Esophagus (tissue), 2 donors: Measurements from ENCODE around the gene ANKRD44. TPM values are rescaled to one million over a fixed set of nuclear protein-coding genes. Genes with fewer than 3 reads are reported as not detected.
"Not testable (repeated sequence)": the region's sequence is repeated elsewhere in the genome, so short reads cannot be mapped to it uniquely, and the experiment has no call there.

Experiments
- H3K27ac ChIP-seq, 2 donors: one replicate each; pipeline ENCODE4 v1.5.1; 2013; ENCODE audit warnings: low read depth in 2 of 2, mild to moderate bottlenecking in 2 of 2, inconsistent platforms in 1 of 2, low read length in 1 of 2, moderate library complexity in 1 of 2
- H3K27me3 ChIP-seq, 2 donors: one replicate each; pipeline ENCODE4 v1.6.1; 2013; ENCODE audit warnings: low read length in 2 of 2, control low read depth in 1 of 2, mild to moderate bottlenecking in 1 of 2; ENCODE audit not compliant: insufficient read depth in 2 of 2, control insufficient read depth in 1 of 2
- H3K36me3 ChIP-seq, 2 donors: one replicate each; pipeline ENCODE4 v1.6.1; 2013; ENCODE audit warnings: low read length in 1 of 2; ENCODE audit not compliant: control insufficient read depth in 2 of 2, insufficient read depth in 2 of 2
- H3K4me1 ChIP-seq, 2 donors: one replicate each; pipeline ENCODE4 v1.6.1; 2013; ENCODE audit warnings: low read length in 1 of 2; ENCODE audit not compliant: control insufficient read depth in 2 of 2, insufficient read depth in 2 of 2
- H3K4me3 ChIP-seq, 2 donors: one replicate each; pipeline ENCODE4 v1.5.1; 2013; ENCODE audit warnings: low read length in 2 of 2, mild to moderate bottlenecking in 2 of 2, low read depth in 1 of 2, moderate library complexity in 1 of 2
- H3K9me3 ChIP-seq, 2 donors: one replicate each; pipeline ENCODE4 v1.6.1; 2013; ENCODE audit warnings: mild to moderate bottlenecking in 2 of 2, low read depth in 1 of 2, low read length in 1 of 2, moderate library complexity in 1 of 2; ENCODE audit not compliant: control insufficient read depth in 2 of 2, insufficient read depth in 1 of 2
- WGBS, 2 donors: extraction: QIAGEN DNeasy Blood & Tissue Kit; methylation state at CpG; one replicate each; pipeline ENCODE4 v1.1.7; 2013; 5-methylcytosine and 5-hydroxymethylcytosine counted together
- polyA plus RNA-seq, 2 donors: library from polyadenylated mRNA; stranded (reverse); fragments of 200-250 nt; gene quantifications; one replicate each; pipeline ENCODE4 v1.2.3, GENCODE V29; 2013
- donor health status: healthy with polysubstance abuse.
- donor health status: Bipolar disorder and iron deficiency.

The ANKRD44 gene
- polyA plus RNA-seq, 2 donors: 1.1 to 1.5 TPM

GRCh38 chr2:197345846-197346370 is 35.3 kb upstream of the ANKRD44 start:
- H3K27ac ChIP-seq: no peak overlapping the region
- 82 to 89% methylated on average over 5 of the region's 5 CpGs for WGBS, 2 donors

GRCh38 chr2:197343968-197344367 is 33.4 kb upstream of the ANKRD44 start:
- not testable (repeated sequence) for H3K4me1 ChIP-seq, H3K27me3 ChIP-seq, H3K9me3 ChIP-seq, H3K27ac ChIP-seq, H3K4me3 ChIP-seq, H3K36me3 ChIP-seq
- WGBS, 2 donors: 78 to 81% methylated on average over 5 of the region's 5 CpGs

More at GRCh38 chr2:197345846-197346370, 35.3 kb upstream of the ANKRD44 start:
- no peaks in the 10 kb centered on the region for H3K4me1 ChIP-seq
- H3K36me3 ChIP-seq: no peaks in the 10 kb centered on the region
- no peak overlapping the region for H3K4me3 ChIP-seq
- no peaks in the 10 kb centered on the region for H3K27me3 ChIP-seq
- H3K9me3 ChIP-seq: no peaks in the 10 kb centered on the region

DNA sequence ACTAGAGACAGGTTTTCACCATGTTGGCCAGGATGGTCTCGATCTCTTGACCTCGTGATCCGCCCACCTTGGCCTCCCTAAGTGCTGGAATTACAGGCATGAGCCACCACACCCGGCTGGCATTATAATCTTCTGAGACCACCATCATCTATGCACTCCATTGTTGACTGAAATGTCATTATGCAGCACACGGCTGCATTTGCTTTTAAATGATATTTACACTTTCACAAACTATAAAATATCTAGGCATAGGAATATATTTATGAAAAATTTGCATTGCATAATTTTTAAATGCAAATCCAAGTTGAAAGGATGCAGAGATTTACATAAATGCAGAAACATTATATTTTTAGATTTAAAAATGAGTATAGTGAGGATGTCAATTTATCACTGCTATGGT is 30.0 kb upstream of the ANKRD44 start:
- H3K4me1 ChIP-seq: no peaks in the 10 kb centered on the region
- no peaks in the 10 kb centered on the region for H3K9me3 ChIP-seq
- WGBS, 2 donors: 89 to 93% methylated on average over 5 of the region's 5 CpGs
- no peak overlapping the region for H3K4me3 ChIP-seq
- no peaks in the 10 kb centered on the region for H3K36me3 ChIP-seq
- H3K27ac ChIP-seq: no peak overlapping the region
- H3K27me3 ChIP-seq: no peaks in the 10 kb centered on the region

DNA sequence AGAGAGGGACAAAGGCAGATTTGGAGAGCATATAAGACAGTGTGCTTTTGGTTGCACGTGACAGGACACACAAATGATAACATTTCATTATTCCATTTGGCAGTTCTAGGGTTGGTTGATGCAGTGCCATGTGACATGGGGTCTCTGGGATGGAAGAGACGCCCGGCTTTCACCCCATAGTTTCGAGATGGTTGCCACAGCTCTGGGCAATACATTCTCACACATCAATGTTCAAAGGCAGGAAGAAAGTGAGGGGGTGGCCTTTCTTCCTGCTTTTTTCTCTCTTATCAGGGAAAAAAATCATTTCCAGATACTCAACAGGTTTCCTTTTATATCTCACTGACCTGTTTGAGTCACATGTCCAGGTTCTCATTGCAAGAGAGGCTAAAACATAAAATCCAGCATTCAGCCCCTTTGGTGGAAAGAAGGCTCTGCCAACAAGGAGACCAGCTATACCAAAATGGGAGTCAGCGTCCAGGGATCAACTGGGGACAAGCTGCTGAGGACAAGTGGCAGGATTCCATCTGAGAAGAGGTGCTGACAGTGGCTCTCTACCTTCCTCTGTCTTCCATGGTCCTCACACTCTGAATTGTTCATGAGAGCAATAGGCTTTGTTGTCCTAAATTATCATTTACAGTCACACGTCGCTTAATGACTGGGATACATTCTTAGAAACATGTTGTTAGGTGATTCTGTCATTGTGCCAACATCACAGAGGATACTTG is 29.1 kb upstream of the ANKRD44 start:
- WGBS, 2 donors: 66 to 70% methylated on average over 7 of the region's 7 CpGs
- no peaks in the 10 kb centered on the region for H3K36me3 ChIP-seq
- H3K27ac ChIP-seq: no peak overlapping the region
- H3K4me1 ChIP-seq: no peaks in the 10 kb centered on the region
- no peaks in the 10 kb centered on the region for H3K9me3 ChIP-seq
- H3K4me3 ChIP-seq: no peak overlapping the region
- H3K27me3 ChIP-seq: no peaks in the 10 kb centered on the region

GRCh38 chr2:197339016-197339415 is 28.4 kb upstream of the ANKRD44 start:
- Histone ChIP-seq H3K27me3 (no peaks in the 10 kb centered on the region), H3K4me1 (no peaks in the 10 kb centered on the region), H3K4me3 (no peak overlapping the region), H3K27ac (no peak overlapping the region), H3K9me3 (no peaks in the 10 kb centered on the region), H3K36me3 (no peaks in the 10 kb centered on the region)
- 77 to 80% methylated on average over 8 of the region's 8 CpGs for WGBS, 2 donors

DNA sequence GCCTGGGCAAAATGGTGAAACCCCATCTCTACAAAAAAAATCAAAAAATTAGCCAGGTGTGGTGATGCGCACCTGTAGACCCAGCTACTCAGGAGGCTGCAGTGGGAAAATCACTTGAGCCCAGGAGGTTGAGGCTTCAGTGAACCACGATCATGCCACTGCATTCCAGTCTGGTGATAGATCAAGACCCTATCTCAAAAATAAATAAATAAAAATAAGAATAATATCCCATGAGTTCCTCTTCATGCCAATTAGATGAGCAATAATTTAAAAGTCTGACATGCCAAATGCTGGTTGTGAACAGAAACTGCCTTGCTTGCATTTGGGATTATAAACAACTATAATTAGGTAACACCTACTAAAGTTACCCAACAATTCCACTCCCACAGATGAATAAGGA is 22.1 kb upstream of the ANKRD44 start:
- Histone ChIP-seq H3K9me3 (no peaks in the 10 kb centered on the region), H3K4me1 (no peaks in the 10 kb centered on the region), H3K27me3 (no peaks in the 10 kb centered on the region), H3K4me3 (no peak overlapping the region), H3K27ac (no peak overlapping the region), H3K36me3 (no peaks in the 10 kb centered on the region)
- 82 to 90% methylated on average over 2 of the region's 2 CpGs for WGBS, 2 donors

DNA sequence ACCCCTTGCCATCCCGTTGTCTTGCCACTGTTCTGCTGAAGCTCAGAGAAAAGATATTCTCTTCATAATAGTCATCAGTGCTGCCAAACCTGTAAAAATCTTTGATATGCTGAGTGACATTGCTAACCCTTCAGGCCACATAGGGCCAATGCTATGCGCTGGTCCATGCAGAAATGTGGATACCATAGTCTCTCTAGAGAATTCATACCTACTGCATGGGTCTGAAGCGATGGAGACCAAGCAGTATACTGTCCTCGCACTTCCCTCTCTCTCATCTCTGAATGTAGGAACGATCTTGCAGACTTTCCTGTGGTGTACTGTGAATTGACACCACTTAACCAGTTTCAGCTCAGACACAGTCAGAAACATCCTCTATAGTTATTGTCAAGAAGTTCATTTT is 17.9 kb upstream of the ANKRD44 start:
- Histone ChIP-seq H3K4me1 (no peaks in the 10 kb centered on the region), H3K27me3 (no peaks in the 10 kb centered on the region), H3K9me3 (no peaks in the 10 kb centered on the region), H3K27ac (no peak overlapping the region), H3K4me3 (no peak overlapping the region), H3K36me3 (no peaks in the 10 kb centered on the region)
- WGBS, 2 donors: 77 to 87% methylated on average over 5 of the region's 5 CpGs

GRCh38 chr2:197327472-197328098 is 17.0 kb upstream of the ANKRD44 start:
- 62 to 76% methylated on average over 1 of the region's 1 CpG for WGBS, 2 donors
- no peaks in the 10 kb centered on the region for H3K36me3 ChIP-seq
- H3K4me3 ChIP-seq: no peak overlapping the region
- no peaks in the 10 kb centered on the region for H3K4me1 ChIP-seq
- H3K27ac ChIP-seq: no peak overlapping the region
- H3K9me3 ChIP-seq: no peaks in the 10 kb centered on the region
- no peaks in the 10 kb centered on the region for H3K27me3 ChIP-seq

DNA sequence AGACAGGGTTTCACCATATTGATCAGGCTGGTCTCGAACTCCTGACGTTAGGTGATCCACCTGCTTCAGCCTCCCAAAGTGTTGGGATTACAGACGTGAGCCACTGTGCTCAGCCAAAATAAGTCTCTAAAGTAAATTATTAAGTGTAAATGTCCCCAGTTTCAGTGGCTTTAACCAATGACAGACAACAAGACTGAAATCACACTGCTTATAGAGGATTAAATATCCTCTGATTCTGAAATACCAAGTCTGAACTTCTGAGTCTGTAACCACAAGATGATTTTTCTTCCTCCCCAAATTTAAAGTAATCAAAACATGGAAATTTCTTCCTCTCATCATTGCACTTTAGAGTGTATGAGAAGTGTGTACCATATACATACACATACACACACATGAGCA is 16.5 kb upstream of the ANKRD44 start:
- Histone ChIP-seq H3K27ac (no peak overlapping the region), H3K9me3 (no peaks in the 10 kb centered on the region), H3K27me3 (no peaks in the 10 kb centered on the region), H3K4me1 (no peaks in the 10 kb centered on the region), H3K4me3 (no peak overlapping the region), H3K36me3 (no peaks in the 10 kb centered on the region)
- 85 to 89% methylated on average over 3 of the region's 3 CpGs for WGBS, 2 donors

- H3K4me3 ChIP-seq: no peak overlapping the region
- no peaks in the 10 kb centered on the region for H3K27me3 ChIP-seq
- H3K9me3 ChIP-seq: no peaks in the 10 kb centered on the region
- no peak overlapping the region for H3K27ac ChIP-seq
- no peaks in the 10 kb centered on the region for H3K36me3 ChIP-seq
- H3K4me1 ChIP-seq: no peaks in the 10 kb centered on the region
Observed at GRCh38 chr2:197324801-197325200, 14.2 kb upstream of the ANKRD44 start.
